CD14-positive monocyte (primary cell): ENCODE results near the gene ZNF407. TPM values are rescaled to one million over a fixed set of nuclear protein-coding genes. Genes with fewer than 3 reads are reported as not detected.

Source experiments
- DNase-seq, 3 donors: peaks; one replicate each; pipeline ENCODE4 v3.0.0-alpha.2; 2011 to 2022
- H2AFZ ChIP-seq: 2 replicates; pipeline ENCODE4 v1.6.0; 2012; ENCODE audit warnings: mild to moderate bottlenecking, low read depth, low read length, inconsistent platforms; ENCODE audit not compliant: insufficient read depth, poor library complexity, severe bottlenecking
- H3K27ac ChIP-seq, 2 donors: 1 replicate in 1 of 2; 2 replicates in 1 of 2; pipeline ENCODE4 v1.5.1; 2012 to 2013; ENCODE audit warnings: low read length in 2 of 2, control low read depth in 1 of 2, inconsistent platforms in 1 of 2, low read depth in 1 of 2, mild to moderate bottlenecking in 1 of 2
- H3K27me3 ChIP-seq, 2 donors: one replicate each; pipeline versions ENCODE4 v1.6.0 to v1.6.1; 2011 to 2013; ENCODE audit warnings: low read length in 2 of 2; ENCODE audit not compliant: control insufficient read depth in 2 of 2, insufficient read depth in 2 of 2
- H3K36me3 ChIP-seq, 2 donors: replicated peaks in 1 of 2; 1 replicate in 1 of 2; 2 replicates in 1 of 2; pipeline versions ENCODE4 v1.5.1 to v1.6.1; 2012 to 2013; ENCODE audit warnings: low read length in 2 of 2, control low read depth in 1 of 2, inconsistent platforms in 1 of 2, mild to moderate bottlenecking in 1 of 2; ENCODE audit not compliant: insufficient read depth in 2 of 2, control insufficient read depth in 1 of 2
- H3K4me1 ChIP-seq, 2 donors: 1 replicate in 1 of 2; 2 replicates in 1 of 2; pipeline versions ENCODE4 v1.5.1 to v1.6.1; 2012 to 2013; ENCODE audit warnings: low read length in 2 of 2, control low read depth in 1 of 2, inconsistent platforms in 1 of 2, mild to moderate bottlenecking in 1 of 2, moderate library complexity in 1 of 2; ENCODE audit not compliant: insufficient read depth in 2 of 2, control insufficient read depth in 1 of 2
- H3K4me2 ChIP-seq: replicated peaks from 2 replicates; pipeline ENCODE3; 2012; ENCODE audit warnings: low read length, moderate library complexity, mild to moderate bottlenecking; ENCODE audit not compliant: poor library complexity, severe bottlenecking; ENCODE audit errors: extremely low read depth
- H3K4me3 ChIP-seq, 3 experiments: fragments of 200-600 bp in 1 of 3; sonication (generic) in 1 of 3; replicated peaks in 1 of 3; 1 replicate in 2 of 3; 2 replicates in 1 of 3; pipeline ENCODE4 v1.5.1; 2011 to 2013; ENCODE audit warnings: low read length in 3 of 3, mild to moderate bottlenecking in 3 of 3, control low read depth in 2 of 3, low read depth in 2 of 3, inconsistent platforms in 1 of 3, moderate library complexity in 1 of 3
- H3K79me2 ChIP-seq: 2 replicates; pipeline ENCODE4 v1.6.0; 2012; ENCODE audit warnings: mild to moderate bottlenecking, control low read depth, inconsistent platforms, low read length, moderate library complexity; ENCODE audit not compliant: insufficient read depth
- H3K9ac ChIP-seq: 2 replicates; pipeline ENCODE4 v1.6.0; 2017; ENCODE audit warnings: low read length, mild to moderate bottlenecking; ENCODE audit not compliant: insufficient read depth, poor library complexity, severe bottlenecking
- H3K9me3 ChIP-seq, 2 donors: replicated peaks in 1 of 2; 1 replicate in 1 of 2; 2 replicates in 1 of 2; pipeline versions ENCODE4 v1.5.1 to v1.6.1; 2012 to 2013; ENCODE audit warnings: low read length in 2 of 2, control low read depth in 1 of 2; ENCODE audit not compliant: control insufficient read depth in 1 of 2, insufficient read depth in 1 of 2
- H4K20me1 ChIP-seq: 2 replicates; pipeline ENCODE4 v1.6.0; 2012; ENCODE audit warnings: mild to moderate bottlenecking, low read length, control low read depth, moderate library complexity; ENCODE audit not compliant: insufficient read depth
- H3K27ac Mint-ChIP-seq, 7 donors: one replicate each; pipeline ENCODE4 v1.8.0; 2020; ENCODE audit warnings: mild to moderate bottlenecking in 7 of 7, mixed read lengths in 7 of 7, moderate library complexity in 6 of 7, inconsistent platforms in 2 of 7
- H3K27me3 Mint-ChIP-seq, 3 donors: one replicate each; pipeline ENCODE4 v1.8.0; 2021 to 2022; ENCODE audit warnings: low read depth in 3 of 3, mild to moderate bottlenecking in 3 of 3, mixed read lengths in 3 of 3, moderate library complexity in 3 of 3, inconsistent platforms in 1 of 3
- H3K36me3 Mint-ChIP-seq, 2 donors: one replicate each; pipeline ENCODE4 v1.8.0; 2020; ENCODE audit warnings: mixed read lengths in 2 of 2, inconsistent platforms in 1 of 2, mild to moderate bottlenecking in 1 of 2
- H3K4me1 Mint-ChIP-seq: one replicate; pipeline ENCODE4 v1.8.0; 2020; ENCODE audit warnings: mild to moderate bottlenecking, mixed read lengths
- H3K4me3 Mint-ChIP-seq, 2 donors: one replicate each; pipeline ENCODE4 v1.8.0; 2020; ENCODE audit warnings: mild to moderate bottlenecking in 2 of 2, mixed read lengths in 2 of 2, moderate library complexity in 1 of 2
- H3K9me3 Mint-ChIP-seq, 7 donors: one replicate each; pipeline ENCODE4 v1.8.0; 2020 to 2022; ENCODE audit warnings: mixed read lengths in 7 of 7, mild to moderate bottlenecking in 6 of 7, moderate library complexity in 6 of 7, inconsistent platforms in 2 of 7
- WGBS: methylation state at CpG from one replicate; pipeline ENCODE4 v1.1.5; 2013; ENCODE audit warnings: missing lambda C conversion rate; ENCODE audit not compliant: insufficient coverage; 5-methylcytosine and 5-hydroxymethylcytosine counted together
- intact Hi-C, 2 donors: fragments of 100-400 bp; cut with micrococcal nuclease; formaldehyde crosslinking; loops; one replicate each; pipeline versions ENCODE4 v1.15.0 to v1.15.1; 2023
- polyA plus RNA-seq, 3 donors: library from polyadenylated mRNA; depleted of rRNA in 1 of 3; unstranded in 2 of 3; stranded (reverse) in 1 of 3; fragments of 300-500 nt in 2 of 3; fragments of >200 nt in 1 of 3; fragmentation: Illumina TruSeq in 2 of 3; gene quantifications; 1 replicate in 2 of 3; 2 replicates in 1 of 3; pipeline ENCODE4 v1.2.3, GENCODE V29; 2012 to 2021
- TF ChIP-seq, protein P1 (sequence below): fragments of 200-600 bp; IDR thresholded peaks from one replicate; pipeline ENCODE4 v1.8.0; 2022; ENCODE audit warnings: antibody characterized with exemption, mild to moderate bottlenecking

The ZNF407 gene
- polyA plus RNA-seq, 3 donors, result 1.3 to 3.6 (median 1.6) TPM

DNA sequence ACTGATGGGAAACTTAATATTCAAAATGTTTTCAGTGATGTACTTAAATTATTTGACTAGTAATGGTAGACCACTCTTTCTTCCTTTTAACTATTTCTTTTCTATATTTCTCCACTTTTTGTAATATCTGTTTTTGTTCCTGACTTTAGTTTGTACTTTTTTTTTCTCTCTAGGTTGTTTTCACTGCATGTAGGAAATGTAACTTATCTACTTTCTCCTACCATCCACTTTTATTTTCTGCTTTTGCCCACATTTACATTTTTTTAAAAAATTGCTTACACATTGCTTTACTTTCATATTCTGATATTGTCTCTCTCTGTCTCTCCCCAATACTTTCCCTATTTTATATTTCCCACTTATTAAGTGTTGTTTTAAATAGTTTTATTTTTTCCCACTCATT, 47.0 kb downstream of the ZNF407 start:
- H3K27ac Mint-ChIP-seq, result no peak overlapping the region

DNA sequence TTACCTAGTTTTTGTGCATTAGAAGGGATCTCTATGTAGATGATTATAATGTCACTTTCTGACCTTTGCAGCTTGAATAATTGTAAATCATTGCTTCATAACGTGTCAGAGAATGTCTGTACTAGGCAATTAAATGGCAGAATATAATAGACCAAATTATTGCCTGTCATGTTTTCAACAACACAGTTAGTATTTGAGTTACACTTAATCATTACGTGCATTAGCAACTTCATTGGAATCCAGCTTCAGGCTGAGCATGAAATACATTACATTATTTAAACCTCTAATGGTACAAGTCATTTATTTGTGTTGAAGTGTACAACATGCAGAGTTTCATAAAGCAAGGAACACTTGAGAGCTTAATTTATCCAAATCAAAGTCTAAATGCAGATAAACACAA, 48.0 kb downstream of the ZNF407 start:
- Mint-ChIP-seq H3K27me3 (no peaks in the 10 kb centered on the region), H3K4me1 (peaks cover 3% of the 10 kb centered on the region), H3K27ac (no peak overlapping the region), H3K9me3 (no peaks in the 10 kb centered on the region), H3K36me3 (peaks cover 38 to 52% of the 10 kb centered on the region in 2 donors), H3K4me3 (no peak overlapping the region)
- no peak overlapping the region for H2AFZ ChIP-seq
- no peak for DNase-seq
- H4K20me1 ChIP-seq, result no peaks in the 10 kb centered on the region
- H3K27me3 ChIP-seq, result no peaks in the 10 kb centered on the region
- H3K79me2 ChIP-seq, result no peaks in the 10 kb centered on the region
- no CpG with 5 or more reads among the region's 2 CpGs for WGBS
- peaks cover 20 to 64% of the 10 kb centered on the region in 2 donors for H3K36me3 ChIP-seq
- intact Hi-C loops, result no loop called here
- H3K4me1 ChIP-seq, result no peaks in the 10 kb centered on the region
- no peak overlapping the region for H3K27ac ChIP-seq
- no peak overlapping the region for H3K4me3 ChIP-seq
- H3K9me3 ChIP-seq, result no peaks in the 10 kb centered on the region
- TF ChIP-seq, protein P1, sequence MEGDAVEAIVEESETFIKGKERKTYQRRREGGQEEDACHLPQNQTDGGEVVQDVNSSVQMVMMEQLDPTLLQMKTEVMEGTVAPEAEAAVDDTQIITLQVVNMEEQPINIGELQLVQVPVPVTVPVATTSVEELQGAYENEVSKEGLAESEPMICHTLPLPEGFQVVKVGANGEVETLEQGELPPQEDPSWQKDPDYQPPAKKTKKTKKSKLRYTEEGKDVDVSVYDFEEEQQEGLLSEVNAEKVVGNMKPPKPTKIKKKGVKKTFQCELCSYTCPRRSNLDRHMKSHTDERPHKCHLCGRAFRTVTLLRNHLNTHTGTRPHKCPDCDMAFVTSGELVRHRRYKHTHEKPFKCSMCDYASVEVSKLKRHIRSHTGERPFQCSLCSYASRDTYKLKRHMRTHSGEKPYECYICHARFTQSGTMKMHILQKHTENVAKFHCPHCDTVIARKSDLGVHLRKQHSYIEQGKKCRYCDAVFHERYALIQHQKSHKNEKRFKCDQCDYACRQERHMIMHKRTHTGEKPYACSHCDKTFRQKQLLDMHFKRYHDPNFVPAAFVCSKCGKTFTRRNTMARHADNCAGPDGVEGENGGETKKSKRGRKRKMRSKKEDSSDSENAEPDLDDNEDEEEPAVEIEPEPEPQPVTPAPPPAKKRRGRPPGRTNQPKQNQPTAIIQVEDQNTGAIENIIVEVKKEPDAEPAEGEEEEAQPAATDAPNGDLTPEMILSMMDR, result no peak
- H3K4me2 ChIP-seq, result no peak overlapping the region
- H3K9ac ChIP-seq, result no peak overlapping the region

More for the DNA sequence above, 47.0 kb downstream of the ZNF407 start:
- H3K4me1 Mint-ChIP-seq, result peaks cover 3% of the 10 kb centered on the region
- H3K36me3 Mint-ChIP-seq, result peaks cover 38 to 50% of the 10 kb centered on the region in 2 donors
- TF ChIP-seq, protein P1, result no peak
- Histone ChIP-seq H2AFZ (no peak overlapping the region), H4K20me1 (no peaks in the 10 kb centered on the region), H3K4me1 (no peaks in the 10 kb centered on the region), H3K27ac (no peak overlapping the region), H3K4me2 (no peak overlapping the region), H3K79me2 (no peaks in the 10 kb centered on the region), H3K9ac (no peak overlapping the region), H3K27me3 (no peaks in the 10 kb centered on the region), H3K4me3 (no peak overlapping the region), H3K36me3 (peaks cover 20 to 55% of the 10 kb centered on the region in 2 donors), H3K9me3 (no peaks in the 10 kb centered on the region)
- intact Hi-C loops, result no loop called here
- no peaks in the 10 kb centered on the region for H3K27me3 Mint-ChIP-seq
- H3K9me3 Mint-ChIP-seq, result no peaks in the 10 kb centered on the region
- no peak for DNase-seq
- no peak overlapping the region for H3K4me3 Mint-ChIP-seq
